ENCODE measurements around the gene CDC42SE2. TPM values are rescaled to one million over a fixed set of nuclear protein-coding genes. Genes with fewer than 3 reads are reported as not detected.
A peak's percentile ranks its signal among the peaks of the same experiment; 100 is the strongest.

The CDC42SE2 gene
- polyA plus RNA-seq, 3 donors: 34.4 to 135 (median 92.6) TPM

DNA sequence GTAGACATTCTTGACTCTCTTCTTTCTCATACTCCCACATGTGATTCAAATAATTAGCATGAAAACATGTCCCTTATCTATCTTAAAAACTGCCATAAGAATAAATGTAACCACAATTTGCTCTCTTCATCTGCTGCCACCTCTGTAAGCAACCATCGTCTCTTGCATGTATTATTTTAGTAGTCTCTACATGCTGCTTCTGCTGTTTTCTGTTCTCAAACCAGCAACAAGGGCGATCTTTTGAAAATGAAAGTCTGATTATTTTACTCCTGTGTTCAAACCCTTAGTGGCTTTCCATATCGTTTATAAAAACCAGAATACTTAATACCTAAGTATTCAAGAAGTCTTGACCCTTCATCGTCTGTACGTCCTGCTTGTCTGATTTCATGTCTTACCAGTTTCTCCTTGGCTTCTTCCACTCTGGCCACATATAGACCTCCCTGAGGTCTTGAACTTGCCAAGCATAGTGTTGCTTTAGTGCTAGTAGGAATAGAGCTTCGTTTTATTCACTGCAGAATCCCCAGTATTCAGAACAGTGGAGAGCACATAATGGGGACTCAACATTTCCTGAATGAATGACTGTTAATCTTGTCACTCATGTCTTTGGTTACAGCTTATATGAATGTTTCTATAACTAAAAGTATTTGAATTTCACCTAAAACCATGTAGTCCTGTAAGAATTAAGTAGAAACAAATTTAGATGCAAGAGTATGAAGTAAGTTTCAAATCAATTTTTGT, 10.6 kb downstream of the CDC42SE2 start:
- Histone ChIP-seq H2AFZ (ENCODE audit: insufficient read depth, low read depth, low read length, poor library complexity, severe bottlenecking) (no peak overlapping the region), H3K27ac (ENCODE audit: low read depth in 1 of 2, low read length in 2 of 2) (peak overlapping the region in 1 of 2 donors; percentile 50), H3K9me3 (replicated peaks in 1 of 2; ENCODE audit: control insufficient read depth in 1 of 2, insufficient read depth in 1 of 2, low read length in 2 of 2) (no peaks in the 10 kb centered on the region), H3K4me1 (ENCODE audit: control insufficient read depth in 1 of 2, insufficient read depth in 2 of 2, low read length in 2 of 2) (peaks cover 26 to 39% of the 10 kb centered on the region in 2 donors), H3K4me3 (replicated peaks in 1 of 3; ENCODE audit: low read depth in 2 of 3, low read length in 3 of 3) (no peak overlapping the region), H4K20me1 (ENCODE audit: insufficient read depth, low read length) (peaks cover 97% of the 10 kb centered on the region), H3K27me3 (ENCODE audit: control insufficient read depth in 2 of 2, insufficient read depth in 2 of 2, low read length in 2 of 2) (no peaks in the 10 kb centered on the region), H3K9ac (ENCODE audit: insufficient read depth, low read length, poor library complexity, severe bottlenecking) (no peak overlapping the region), H3K4me2 (replicated peaks; ENCODE audit: extremely low read depth, low read length, poor library complexity, severe bottlenecking) (no peak overlapping the region), H3K79me2 (ENCODE audit: insufficient read depth, low read length) (peaks cover 99% of the 10 kb centered on the region), H3K36me3 (replicated peaks in 1 of 2; ENCODE audit: control insufficient read depth in 1 of 2, insufficient read depth in 2 of 2, low read length in 2 of 2) (no peaks in the 10 kb centered on the region)
- peak overlapping the region in 6 of 7 donors; percentile 6 to 76 (median 50) for H3K27ac Mint-ChIP-seq
- WGBS (ENCODE audit: insufficient coverage): no CpG with 5 or more reads among the region's 6 CpGs
- H3K4me3 Mint-ChIP-seq: no peak overlapping the region
- peaks cover 58% of the 10 kb centered on the region for H3K4me1 Mint-ChIP-seq
- DNase-seq: no peak
- H3K9me3 Mint-ChIP-seq: peaks cover 0 to 3% (median 0%) of the 10 kb centered on the region in 7 donors
- H3K27me3 Mint-ChIP-seq (ENCODE audit: low read depth in 3 of 3): peaks cover 0 to 4% (median 0%) of the 10 kb centered on the region in 3 donors
- H3K36me3 Mint-ChIP-seq: peaks cover 8 to 10% of the 10 kb centered on the region in 2 donors
- TF ChIP-seq, protein P1, sequence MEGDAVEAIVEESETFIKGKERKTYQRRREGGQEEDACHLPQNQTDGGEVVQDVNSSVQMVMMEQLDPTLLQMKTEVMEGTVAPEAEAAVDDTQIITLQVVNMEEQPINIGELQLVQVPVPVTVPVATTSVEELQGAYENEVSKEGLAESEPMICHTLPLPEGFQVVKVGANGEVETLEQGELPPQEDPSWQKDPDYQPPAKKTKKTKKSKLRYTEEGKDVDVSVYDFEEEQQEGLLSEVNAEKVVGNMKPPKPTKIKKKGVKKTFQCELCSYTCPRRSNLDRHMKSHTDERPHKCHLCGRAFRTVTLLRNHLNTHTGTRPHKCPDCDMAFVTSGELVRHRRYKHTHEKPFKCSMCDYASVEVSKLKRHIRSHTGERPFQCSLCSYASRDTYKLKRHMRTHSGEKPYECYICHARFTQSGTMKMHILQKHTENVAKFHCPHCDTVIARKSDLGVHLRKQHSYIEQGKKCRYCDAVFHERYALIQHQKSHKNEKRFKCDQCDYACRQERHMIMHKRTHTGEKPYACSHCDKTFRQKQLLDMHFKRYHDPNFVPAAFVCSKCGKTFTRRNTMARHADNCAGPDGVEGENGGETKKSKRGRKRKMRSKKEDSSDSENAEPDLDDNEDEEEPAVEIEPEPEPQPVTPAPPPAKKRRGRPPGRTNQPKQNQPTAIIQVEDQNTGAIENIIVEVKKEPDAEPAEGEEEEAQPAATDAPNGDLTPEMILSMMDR (IDR thresholded peaks at IDR 0.05): no peak
- intact Hi-C loops (cut with micrococcal nuclease): loop anchor here (5.0 to 10.0 kb wide), 3 partner anchors 50 to 110 kb away; no protein-coding TSS in a partner anchor

GRCh38 chr5:131276072-131276471, 12.2 kb downstream of the CDC42SE2 start:
- peaks cover 0 to 3% (median 0%) of the 10 kb centered on the region in 7 donors for H3K9me3 Mint-ChIP-seq
- peak overlapping the region in 1 of 7 donors; percentile 21 for H3K27ac Mint-ChIP-seq
- DNase-seq: no peak
- H3K36me3 ChIP-seq (replicated peaks in 1 of 2; ENCODE audit: control insufficient read depth in 1 of 2, insufficient read depth in 2 of 2, low read length in 2 of 2): no peaks in the 10 kb centered on the region
- H3K79me2 ChIP-seq (ENCODE audit: insufficient read depth, low read length): peaks cover 99% of the 10 kb centered on the region
- no peak overlapping the region for H2AFZ ChIP-seq (ENCODE audit: insufficient read depth, low read depth, low read length, poor library complexity, severe bottlenecking)
- peaks cover 8% of the 10 kb centered on the region in 2 donors for H3K36me3 Mint-ChIP-seq
- no peak overlapping the region for H3K4me2 ChIP-seq (replicated peaks; ENCODE audit: extremely low read depth, low read length, poor library complexity, severe bottlenecking)
- H3K27ac ChIP-seq (ENCODE audit: low read depth in 1 of 2, low read length in 2 of 2): peak overlapping the region in 1 of 2 donors; percentile 50
- WGBS (ENCODE audit: insufficient coverage): no CpG with 5 or more reads among the region's 6 CpGs
- H3K27me3 Mint-ChIP-seq (ENCODE audit: low read depth in 3 of 3): peaks cover 0 to 4% (median 0%) of the 10 kb centered on the region in 3 donors
- peaks cover 31 to 49% of the 10 kb centered on the region in 2 donors for H3K4me1 ChIP-seq (ENCODE audit: control insufficient read depth in 1 of 2, insufficient read depth in 2 of 2, low read length in 2 of 2)
- H3K27me3 ChIP-seq (ENCODE audit: control insufficient read depth in 2 of 2, insufficient read depth in 2 of 2, low read length in 2 of 2): no peaks in the 10 kb centered on the region
- no peak overlapping the region for H3K4me3 Mint-ChIP-seq
- no peak overlapping the region for H3K4me3 ChIP-seq (replicated peaks in 1 of 3; ENCODE audit: low read depth in 2 of 3, low read length in 3 of 3)
- H3K9me3 ChIP-seq (replicated peaks in 1 of 2; ENCODE audit: control insufficient read depth in 1 of 2, insufficient read depth in 1 of 2, low read length in 2 of 2): no peaks in the 10 kb centered on the region
- H3K9ac ChIP-seq (ENCODE audit: insufficient read depth, low read length, poor library complexity, severe bottlenecking): no peak overlapping the region
- intact Hi-C loops (cut with micrococcal nuclease): loop anchor here (5.0 to 10.0 kb wide), 3 partner anchors 51 to 109 kb away; no protein-coding TSS in a partner anchor
- peaks cover 97% of the 10 kb centered on the region for H4K20me1 ChIP-seq (ENCODE audit: insufficient read depth, low read length)
- H3K4me1 Mint-ChIP-seq: peaks cover 60% of the 10 kb centered on the region
- TF ChIP-seq, protein P1 (IDR thresholded peaks at IDR 0.05): no peak
